ENCODE data around the gene PRDM16. TPM values are rescaled to one million over a fixed set of nuclear protein-coding genes. Genes with fewer than 3 reads are reported as not detected.

The PRDM16 gene
- total RNA-seq, 1 experiment from 2014 or later, result 1.6 TPM

GRCh38 chr1:3485016-3485415 is 416.0 kb downstream of the PRDM16 start:
- Mint-ChIP-seq H3K36me3 (peaks cover 12% of the 10 kb centered on the region), H3K27me3 (ENCODE audit: low read depth) (peaks cover 3% of the 10 kb centered on the region), H3K4me1 (peaks cover 3% of the 10 kb centered on the region), H3K9me3 (peaks cover 14% of the 10 kb centered on the region), H3K4me3 (no peak overlapping the region), H3K27ac (no peak overlapping the region)
- no peak for DNase-seq (ENCODE audit: low spot score)
- ATAC-seq, result no peak
- ChIA-PET CTCF (interaction anchor here (0.6 to 3.3 kb wide), 5 partner anchors 11 to 134 kb away, joined by 4 to 50 read pairs (median 6); no protein-coding TSS in a partner anchor), POLR2A (interaction anchor here (0.6 kb wide), 1 partner anchor 303 kb away, joined by 3 read pairs; no protein-coding TSS in a partner anchor)
- TF ChIP-seq NFYB (CRISPR knock-in tag; conservative IDR thresholded peaks at IDR 0.05; ENCODE audit: low read depth), result no peak
- no peak for TF ChIP-seq E2F5 (CRISPR knock-in tag; IDR thresholded peaks at IDR 0.05)
- TF ChIP-seq RORB (CRISPR knock-in tag; IDR thresholded peaks at IDR 0.05), result no peak
- TF ChIP-seq, protein P1, sequence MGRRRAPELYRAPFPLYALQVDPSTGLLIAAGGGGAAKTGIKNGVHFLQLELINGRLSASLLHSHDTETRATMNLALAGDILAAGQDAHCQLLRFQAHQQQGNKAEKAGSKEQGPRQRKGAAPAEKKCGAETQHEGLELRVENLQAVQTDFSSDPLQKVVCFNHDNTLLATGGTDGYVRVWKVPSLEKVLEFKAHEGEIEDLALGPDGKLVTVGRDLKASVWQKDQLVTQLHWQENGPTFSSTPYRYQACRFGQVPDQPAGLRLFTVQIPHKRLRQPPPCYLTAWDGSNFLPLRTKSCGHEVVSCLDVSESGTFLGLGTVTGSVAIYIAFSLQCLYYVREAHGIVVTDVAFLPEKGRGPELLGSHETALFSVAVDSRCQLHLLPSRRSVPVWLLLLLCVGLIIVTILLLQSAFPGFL (CRISPR knock-in tag; IDR thresholded peaks at IDR 0.05; ENCODE audit: borderline replicate concordance), result no peak
- TF ChIP-seq ZNF281 (CRISPR knock-in tag; IDR thresholded peaks at IDR 0.05), result no peak
- no peak for TF ChIP-seq IRF1 (CRISPR knock-in tag; IDR thresholded peaks at IDR 0.05)
- no peak for TF ChIP-seq FOXP4 (CRISPR knock-in tag; IDR thresholded peaks at IDR 0.05)
- TF ChIP-seq, protein P2, sequence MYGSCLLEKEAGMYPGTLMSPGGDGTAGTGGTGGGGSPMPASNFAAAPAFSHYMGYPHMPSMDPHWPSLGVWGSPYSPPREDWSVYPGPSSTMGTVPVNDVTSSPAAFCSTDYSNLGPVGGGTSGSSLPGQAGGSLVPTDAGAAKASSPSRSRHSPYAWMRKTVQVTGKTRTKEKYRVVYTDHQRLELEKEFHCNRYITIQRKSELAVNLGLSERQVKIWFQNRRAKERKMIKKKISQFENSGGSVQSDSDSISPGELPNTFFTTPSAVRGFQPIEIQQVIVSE (CRISPR knock-in tag; IDR thresholded peaks at IDR 0.05; ENCODE audit: borderline replicate concordance), result no peak
- no peak for TF ChIP-seq ZNF121 (CRISPR knock-in tag; IDR thresholded peaks at IDR 0.05)
- TF ChIP-seq NFATC4 (CRISPR knock-in tag; IDR thresholded peaks at IDR 0.05), result no peak
- TF ChIP-seq HMGA2 (CRISPR knock-in tag; IDR thresholded peaks at IDR 0.05), result no peak
- no peak for TF ChIP-seq USF2 (CRISPR knock-in tag; IDR thresholded peaks at IDR 0.05)

Small RNA genes lying within 50 kb of the gene (microRNA-seq; reads per million reads assigned to microRNA genes)
- not detected for gene MIR4251 (ENCODE audit: borderline number of aligned reads)

Other genes starting within 250 kb of the PRDM16 start
- gene ACTRT2, start 47.7 kb upstream of the PRDM16 start, total RNA-seq (2021), result not detected in 3 replicates